NCI-H187 (cell line): Measurements from ENCODE around the gene GIMAP8.

ENCODE experiments used
- DNase-seq, 2 experiments: peaks; one replicate each; lab custom pipeline; 2025; lab: John Stamatoyannopoulos, UW

Gene GIMAP8

DNA sequence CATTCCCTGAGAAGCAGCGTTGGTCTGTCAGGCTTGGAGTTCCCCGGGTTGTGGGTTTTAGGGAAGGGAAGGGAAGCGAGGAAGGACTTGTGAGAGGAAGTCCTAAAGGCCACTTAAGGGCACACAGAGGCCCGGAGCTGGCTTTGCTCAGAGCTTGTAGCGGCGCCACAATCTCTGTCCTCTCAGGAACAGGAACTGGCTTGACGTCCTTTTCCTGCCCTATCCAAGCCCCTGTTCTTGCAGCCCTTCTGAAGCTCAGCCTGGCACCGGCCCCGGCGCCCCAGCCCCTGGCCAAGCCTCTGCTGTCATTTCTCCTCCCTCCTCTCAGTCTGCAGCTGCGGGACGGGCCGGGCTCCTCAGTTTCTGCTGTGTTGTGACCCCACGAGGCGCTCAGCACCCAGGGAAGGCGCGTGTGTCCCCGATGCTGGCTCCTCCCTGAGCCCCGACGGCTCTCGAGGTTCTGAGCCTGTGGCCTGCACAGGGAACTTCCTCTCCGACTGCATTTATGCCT is at the start of gene GIMAP8:
Gene GIMAP8 (plus strand): TSS at position 140 of the 511 bp plus-strand sequence. CDS start 16,069 bp downstream, outside the sequence.
- DNase-seq = no peak

GRCh38 chr7:150400788-150401423 is 49.5 kb upstream of the GIMAP8 start:
- DNase-seq = no peak

GRCh38 chr7:150401424-150401790 is 49.0 kb upstream of the GIMAP8 start:
- no peak for DNase-seq

DNA sequence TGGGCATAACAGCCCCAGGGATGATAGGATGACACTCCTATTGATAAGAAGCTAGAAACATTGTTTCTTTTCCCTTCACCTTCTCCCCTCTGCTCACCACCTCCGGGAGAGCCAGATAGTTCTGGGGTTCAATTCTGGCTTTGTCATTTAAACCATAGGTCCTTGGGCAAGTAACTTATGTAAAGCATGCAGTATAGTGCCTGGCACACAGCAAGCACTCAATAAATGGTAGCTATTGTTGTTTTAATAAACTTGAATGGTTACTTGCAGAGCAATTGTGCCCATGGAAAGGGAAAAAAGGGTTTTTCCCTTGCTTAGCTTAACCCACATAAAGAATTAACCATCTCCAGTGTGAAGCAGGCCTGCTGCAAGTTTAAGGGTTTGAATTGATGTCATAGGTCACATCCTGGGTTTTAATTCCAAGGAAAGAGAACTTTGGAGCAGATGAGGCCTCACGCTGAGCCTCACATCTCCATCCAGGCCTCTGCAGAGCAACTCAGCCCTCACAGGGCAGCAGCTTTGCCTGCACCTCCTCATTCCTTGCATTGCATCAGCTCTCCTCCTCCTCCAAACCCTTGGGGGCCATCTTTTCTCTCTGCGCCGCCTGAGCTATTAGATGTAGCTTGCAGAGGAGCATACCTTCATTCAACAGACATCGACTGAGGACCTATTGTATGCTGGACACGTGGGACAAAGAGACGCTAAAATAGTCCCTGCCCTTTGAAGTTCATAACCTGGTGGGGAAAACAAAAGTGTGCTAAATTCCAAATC is 48.4 kb upstream of the GIMAP8 start:
- DNase-seq = no peak

DNA sequence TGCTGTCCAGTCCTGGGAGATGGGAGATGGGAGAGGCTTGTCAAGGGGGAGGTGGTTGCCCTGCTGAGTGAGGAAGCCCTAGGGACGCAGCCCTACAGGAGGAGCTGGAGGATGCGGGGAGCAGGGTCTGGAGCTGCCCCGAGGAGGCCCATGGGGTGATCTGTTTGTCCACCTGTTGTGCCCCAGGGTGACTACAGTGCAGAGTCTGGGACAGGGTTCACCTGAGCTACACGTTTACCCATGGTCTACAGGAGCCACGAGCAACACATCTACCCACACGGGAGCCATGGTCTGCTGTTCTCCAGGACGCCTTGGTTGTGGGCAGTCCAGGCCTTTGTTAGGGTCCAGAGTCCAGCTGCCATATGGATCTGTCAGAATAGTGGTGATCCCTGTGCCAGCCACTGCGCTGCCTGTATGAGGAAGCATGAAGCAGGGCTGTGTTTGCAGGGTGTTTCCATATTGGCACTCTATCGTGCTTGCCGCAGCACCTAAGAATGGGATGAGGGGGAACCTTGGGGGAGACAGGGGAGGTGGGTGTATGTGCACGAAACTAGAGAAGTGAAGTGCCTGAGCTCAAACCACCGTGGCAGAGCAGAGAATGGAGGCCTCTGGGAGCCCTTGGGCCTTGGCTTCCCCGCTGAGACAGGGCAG is 47.6 kb upstream of the GIMAP8 start:
- no peak for DNase-seq

GRCh38 chr7:150403376-150404171 is 46.9 kb upstream of the GIMAP8 start:
- no peak for DNase-seq

DNA sequence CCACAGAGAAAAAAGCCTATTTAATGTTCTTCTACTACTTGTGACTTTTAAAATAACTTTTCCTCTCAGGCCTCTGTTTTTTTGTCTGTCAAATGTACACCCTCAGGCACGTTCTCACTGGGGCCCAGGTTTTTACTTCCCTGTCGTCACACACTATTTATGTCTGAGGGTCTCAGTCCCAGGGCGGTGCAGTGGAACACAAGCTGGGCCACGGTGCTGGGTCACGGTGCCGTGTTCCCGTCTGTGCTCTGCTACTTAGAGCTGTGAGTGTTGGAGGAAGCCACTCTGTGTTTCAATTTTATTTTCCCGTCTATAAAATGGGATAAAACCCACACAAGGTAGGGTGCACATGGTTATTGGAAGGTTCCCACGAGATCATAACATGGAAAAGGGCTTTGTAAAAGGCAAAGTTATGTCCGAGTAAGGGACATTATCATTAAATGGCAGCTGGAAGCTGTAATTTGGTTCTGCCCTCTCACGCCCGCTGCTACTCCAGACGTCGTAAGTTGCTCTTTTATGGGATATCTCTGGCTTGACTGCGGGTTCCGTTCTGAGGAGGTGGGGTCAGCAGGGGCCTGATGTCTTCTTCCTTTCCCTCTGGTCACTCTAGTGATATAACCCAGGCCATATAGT is 46.1 kb upstream of the GIMAP8 start:
- DNase-seq = no peak

- peak; percentile 55 to 68 for DNase-seq
These were observed 45.4 kb upstream of the GIMAP8 start for GRCh38 chr7:150404805-150405583.

- no peak for DNase-seq
These were observed 44.7 kb upstream of the GIMAP8 start for GRCh38 chr7:150405584-150406311.

DNA sequence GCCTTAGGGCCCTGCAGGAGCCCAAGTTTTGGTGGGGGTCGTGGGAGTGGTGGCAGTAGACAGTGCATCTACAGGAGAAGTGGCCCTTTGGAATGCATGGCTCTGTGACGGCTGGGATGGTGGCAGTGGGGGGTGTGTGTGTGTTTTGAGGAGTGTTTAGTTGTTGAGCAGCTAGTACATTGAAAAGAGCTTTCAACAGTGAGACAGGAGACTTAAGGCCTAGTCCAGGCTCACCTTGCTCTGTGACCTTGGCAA is 44.2 kb upstream of the GIMAP8 start:
- DNase-seq = no peak

DNA sequence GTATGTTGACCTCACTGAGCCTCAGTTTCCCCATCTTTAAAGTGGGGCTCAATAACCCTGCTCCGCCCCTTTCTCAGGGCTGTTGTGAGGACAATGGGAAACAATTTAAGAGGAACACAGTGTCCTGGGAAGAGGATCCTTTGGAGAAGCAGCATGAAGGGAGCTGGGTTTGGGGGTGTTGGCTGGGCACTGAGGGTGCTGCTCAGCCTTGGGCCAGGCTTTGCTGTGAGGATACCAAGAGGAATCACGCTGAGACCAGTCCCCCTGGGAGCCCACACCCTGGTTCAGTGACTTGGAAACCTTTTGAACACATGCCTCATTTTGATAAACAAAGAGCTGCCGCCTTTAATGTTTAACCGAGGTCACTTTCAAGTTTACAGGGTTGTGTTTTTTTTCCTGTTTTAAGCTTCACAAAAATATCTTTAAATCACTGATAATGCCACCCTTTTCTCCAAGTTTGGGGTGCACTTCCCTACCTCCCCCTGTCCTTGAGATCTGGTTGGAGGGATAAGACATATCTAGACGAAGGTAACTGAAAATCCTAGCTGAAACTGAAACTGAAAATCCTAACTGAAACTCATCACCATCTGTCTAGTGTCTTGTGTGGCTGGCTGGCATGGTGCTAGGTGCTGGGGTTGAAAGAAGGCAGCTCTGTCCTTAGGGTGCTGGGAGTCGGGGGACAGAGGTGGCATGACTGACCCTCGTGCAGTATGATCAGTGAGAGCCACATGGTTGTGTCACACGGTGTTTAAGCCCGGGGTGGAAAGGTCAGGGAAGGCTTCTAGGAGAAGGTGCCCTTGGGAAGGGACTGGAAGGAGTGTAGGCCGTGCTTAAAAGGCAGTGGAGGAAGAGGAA is 43.6 kb upstream of the GIMAP8 start:
- DNase-seq = no peak

DNA sequence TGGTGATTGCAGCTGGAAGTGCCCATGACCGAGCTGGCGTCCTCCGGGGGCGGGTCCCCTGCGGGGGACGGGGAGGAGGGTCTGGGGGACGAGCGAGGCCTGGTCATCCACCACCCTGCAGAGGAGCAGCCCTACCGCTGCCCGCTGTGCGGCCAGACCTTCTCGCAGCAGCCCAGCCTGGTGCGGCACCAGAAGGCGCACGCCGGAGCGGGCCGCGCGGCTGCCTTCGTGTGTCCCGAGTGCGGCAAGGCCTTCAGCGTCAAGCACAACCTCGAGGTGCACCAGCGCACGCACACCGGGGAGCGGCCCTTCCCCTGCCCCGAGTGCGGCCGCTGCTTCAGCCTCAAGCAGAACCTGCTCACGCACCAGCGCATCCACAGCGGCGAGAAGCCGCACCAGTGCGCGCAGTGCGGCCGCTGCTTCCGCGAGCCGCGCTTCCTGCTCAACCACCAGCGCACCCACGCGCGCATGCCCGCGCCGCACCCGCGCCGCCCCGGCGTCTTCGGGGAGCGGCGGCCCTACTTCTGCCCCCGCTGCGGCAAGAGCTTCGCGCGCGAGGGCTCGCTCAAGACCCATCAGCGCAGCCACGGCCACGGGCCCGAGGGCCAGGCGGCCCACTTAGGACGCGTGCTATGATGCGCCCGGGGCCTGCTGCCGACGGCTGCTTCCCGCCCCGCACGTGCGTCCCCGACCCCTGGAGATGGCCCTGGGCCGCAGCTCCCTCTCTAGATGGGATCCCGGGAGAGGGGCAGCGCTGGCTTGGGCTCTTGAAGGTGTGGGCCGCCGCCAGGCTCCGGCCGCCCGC is 42.6 kb upstream of the GIMAP8 start:
- DNase-seq = no peak

DNA sequence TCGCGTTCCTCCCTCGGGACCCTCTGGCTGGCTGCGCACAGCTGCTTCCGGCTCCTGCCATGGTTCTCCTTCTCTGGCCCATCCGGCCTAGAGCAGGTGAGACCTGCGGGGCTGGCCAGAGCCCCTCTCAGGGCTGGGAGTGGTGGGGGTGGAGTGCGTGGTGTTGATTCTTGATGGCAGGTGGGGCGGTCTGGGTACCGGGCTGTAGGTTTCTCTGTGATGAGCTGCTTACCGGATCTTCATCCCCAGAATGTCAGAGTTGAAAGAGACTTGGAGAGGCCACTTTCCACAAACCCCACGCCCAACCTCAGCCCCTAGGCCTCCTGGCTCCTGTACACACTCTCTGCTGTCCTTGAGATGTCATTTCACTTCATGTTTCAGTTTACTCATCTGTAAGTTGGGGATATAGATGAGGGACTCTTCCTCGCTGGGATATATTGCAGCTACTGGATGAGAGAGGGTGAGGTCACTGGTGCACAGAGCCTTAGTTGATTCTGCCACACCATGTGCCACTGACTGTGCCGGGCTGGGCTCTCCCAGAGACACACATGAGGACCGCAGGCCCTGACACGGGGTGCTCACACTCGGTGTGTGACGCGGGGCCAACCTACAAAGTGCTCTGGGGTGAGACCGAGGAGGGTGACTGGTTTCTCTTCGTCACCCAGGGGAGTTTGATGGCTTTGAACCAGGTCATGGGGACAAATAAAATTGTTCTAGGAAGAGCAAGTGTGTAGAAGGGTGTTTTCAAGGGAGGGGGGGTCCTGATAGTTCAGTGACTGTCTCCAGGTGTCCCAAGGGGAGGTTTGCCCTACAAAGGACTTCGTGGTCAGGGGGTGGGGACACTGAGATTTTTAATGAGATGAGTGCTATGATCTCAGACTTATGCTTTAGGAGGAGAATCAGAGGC is 41.8 kb upstream of the GIMAP8 start:
- no peak for DNase-seq

- no peak for DNase-seq
These were observed 41.0 kb upstream of the GIMAP8 start for GRCh38 chr7:150409300-150410030.

- no peak for DNase-seq
These were observed 40.3 kb upstream of the GIMAP8 start for GRCh38 chr7:150410131-150410530.

GRCh38 chr7:150410680-150411346 is 39.6 kb upstream of the GIMAP8 start:
- no peak for DNase-seq
